ENCODE data around the gene AMER3.

Gene AMER3

DNA sequence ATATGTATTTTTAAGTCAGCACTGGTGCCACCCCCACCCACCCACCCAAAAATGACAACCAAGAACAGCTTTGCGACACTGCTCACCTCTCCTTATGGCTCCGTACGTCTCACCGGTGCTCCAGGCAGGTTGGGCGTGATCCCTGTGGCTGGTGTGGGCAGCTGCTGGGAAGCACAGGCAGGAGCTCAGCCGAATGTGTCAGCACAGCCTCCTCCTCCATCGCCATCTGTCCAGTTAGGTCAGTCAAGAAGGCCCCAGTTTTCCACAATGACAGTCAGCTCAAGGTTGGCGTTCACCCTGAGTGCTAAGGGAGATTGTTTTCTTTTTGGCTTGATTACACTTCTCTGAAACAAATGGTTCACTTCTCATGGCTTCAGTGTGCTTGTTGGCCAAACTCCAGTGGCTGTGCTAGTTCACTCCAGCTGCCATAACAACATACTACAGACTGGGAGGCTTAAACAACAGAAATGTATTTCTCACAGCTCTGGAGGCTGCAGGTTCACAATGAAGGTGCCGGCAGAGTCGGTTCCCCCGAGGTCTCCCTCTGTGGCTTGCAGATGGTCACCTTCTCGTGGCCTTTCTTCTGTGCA, 30.2 kb downstream of the AMER3 start:
- no peak overlapping the region for H3K4me3 ChIP-seq (ENCODE audit: low read depth, low read length)
- DNase-seq (ENCODE audit: low read depth) = no peak
- TF ChIP-seq CTCF (IDR thresholded peaks at IDR 0.05; ENCODE audit: control insufficient read depth, extremely low read depth, insufficient read depth) = no peak

- no peak for TF ChIP-seq CTCF (IDR thresholded peaks at IDR 0.05; ENCODE audit: control insufficient read depth, extremely low read depth, insufficient read depth)
- no peak overlapping the region for H3K4me3 ChIP-seq (ENCODE audit: low read depth, low read length)
- no peak for DNase-seq (ENCODE audit: low read depth)
Measured at GRCh38 chr2:130786076-130786475, 30.7 kb downstream of the AMER3 start.

GRCh38 chr2:130787841-130788240, 32.5 kb downstream of the AMER3 start:
- no peak overlapping the region for H3K4me3 ChIP-seq (ENCODE audit: low read depth, low read length)
- no peak for DNase-seq (ENCODE audit: low read depth)
- no peak for TF ChIP-seq CTCF (IDR thresholded peaks at IDR 0.05; ENCODE audit: control insufficient read depth, extremely low read depth, insufficient read depth)

DNA sequence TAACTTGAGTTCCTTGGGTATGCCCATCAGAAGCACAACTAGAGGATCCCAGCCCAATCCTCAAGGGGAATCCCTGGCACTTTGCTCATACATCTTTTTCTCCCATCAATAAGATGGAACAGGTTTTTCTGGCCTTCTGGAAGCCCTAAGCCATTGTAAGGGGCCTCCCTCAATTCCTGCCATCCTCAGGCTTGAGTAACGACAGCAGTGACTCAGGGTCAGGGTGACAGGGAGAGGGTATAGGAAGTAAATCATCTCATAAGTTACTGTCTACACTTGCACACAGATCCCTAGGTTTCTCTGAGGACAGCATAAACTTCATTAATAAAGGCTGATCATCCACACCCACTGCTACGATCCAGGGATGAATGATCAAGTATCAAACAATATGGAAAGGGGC, 35.0 kb downstream of the AMER3 start:
- H3K4me3 ChIP-seq (ENCODE audit: low read depth, low read length) = no peak overlapping the region
- no peak for DNase-seq (ENCODE audit: low read depth)
- no peak for TF ChIP-seq CTCF (IDR thresholded peaks at IDR 0.05; ENCODE audit: control insufficient read depth, extremely low read depth, insufficient read depth)

DNA sequence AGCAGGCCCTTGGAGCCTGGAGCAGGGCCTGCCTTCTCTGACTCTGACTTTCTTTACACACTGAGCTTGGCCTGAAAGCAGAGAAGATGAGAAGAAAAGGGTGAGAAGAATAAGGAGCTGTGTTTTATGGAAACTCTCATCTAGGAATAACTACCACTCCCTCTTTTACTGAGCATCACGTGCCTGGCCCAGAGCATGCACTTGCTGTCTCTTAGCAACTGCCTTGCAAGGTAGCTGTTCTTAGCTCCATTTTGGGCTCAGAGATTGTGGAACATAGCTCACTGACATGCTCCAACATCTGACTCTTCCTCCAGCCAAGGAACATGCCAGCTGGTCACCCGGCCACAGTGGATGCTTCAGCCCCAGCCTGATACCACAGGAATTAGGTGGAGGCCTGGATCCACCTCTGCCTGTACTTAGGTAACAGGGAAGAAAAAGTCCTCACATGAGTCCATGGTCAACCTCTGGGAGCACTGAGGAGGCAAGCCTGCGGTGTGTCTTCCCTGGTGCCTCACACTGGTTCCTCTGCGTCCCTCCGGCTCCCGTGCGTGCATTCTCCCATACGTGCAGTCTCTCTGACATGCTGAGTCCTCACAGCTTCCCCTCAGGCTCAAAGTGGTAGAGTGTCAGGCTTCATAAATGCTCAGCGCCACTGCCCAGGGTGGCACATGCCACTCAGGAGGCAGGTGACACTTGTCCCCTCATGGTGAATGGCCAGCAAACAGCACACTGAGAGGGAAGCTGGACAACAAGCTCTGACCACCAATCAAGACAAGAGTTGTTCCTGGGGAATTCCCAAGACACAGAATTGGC, 35.7 kb downstream of the AMER3 start:
- TF ChIP-seq CTCF (IDR thresholded peaks at IDR 0.05; ENCODE audit: control insufficient read depth, extremely low read depth, insufficient read depth) = no peak
- DNase-seq (ENCODE audit: low read depth) = no peak
- no peak overlapping the region for H3K4me3 ChIP-seq (ENCODE audit: low read depth, low read length)

DNA sequence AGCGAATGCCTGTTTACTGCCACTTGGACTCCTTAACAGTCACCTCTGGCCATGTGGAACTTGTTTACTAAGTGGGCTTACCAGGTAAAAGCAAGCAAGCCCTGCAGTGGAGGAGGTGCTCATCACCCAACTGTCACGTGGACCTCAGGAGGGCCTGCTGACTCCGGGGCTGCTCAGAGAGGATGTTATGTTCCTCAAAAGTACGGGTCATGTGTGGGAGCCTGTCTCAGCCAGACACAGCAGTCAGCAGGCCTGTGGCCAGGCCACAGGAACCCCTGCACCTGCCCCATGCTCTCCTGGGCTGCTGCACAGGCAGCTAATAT, 36.2 kb downstream of the AMER3 start:
- DNase-seq (ENCODE audit: low read depth) = no peak
- TF ChIP-seq CTCF (IDR thresholded peaks at IDR 0.05; ENCODE audit: control insufficient read depth, extremely low read depth, insufficient read depth) = no peak
- no peak overlapping the region for H3K4me3 ChIP-seq (ENCODE audit: low read depth, low read length)

- no peak for TF ChIP-seq CTCF (IDR thresholded peaks at IDR 0.05; ENCODE audit: control insufficient read depth, extremely low read depth, insufficient read depth)
- H3K4me3 ChIP-seq (ENCODE audit: low read depth, low read length) = no peak overlapping the region
- DNase-seq (ENCODE audit: low read depth) = no peak
Measured at GRCh38 chr2:130795431-130795830, 40.1 kb downstream of the AMER3 start.
